GM19463 (cell line): ENCODE data around the gene PERCC1.
"Not testable (repeated sequence)": the region's sequence is repeated elsewhere in the genome, so short reads cannot be mapped to it uniquely, and the experiment has no call there.

ENCODE experiments used
- ATAC-seq: cut with Tn5 transposase; IDR thresholded peaks from one replicate; pipeline ENCODE4 v1.9.1; 2021; ENCODE audit warnings: mild to moderate bottlenecking, moderate library complexity; ENCODE audit not compliant: unreplicated experiment

Gene PERCC1

GRCh38 chr16:1466054-1466453, 35.2 kb downstream of the PERCC1 start:
- no peak for ATAC-seq

DNA sequence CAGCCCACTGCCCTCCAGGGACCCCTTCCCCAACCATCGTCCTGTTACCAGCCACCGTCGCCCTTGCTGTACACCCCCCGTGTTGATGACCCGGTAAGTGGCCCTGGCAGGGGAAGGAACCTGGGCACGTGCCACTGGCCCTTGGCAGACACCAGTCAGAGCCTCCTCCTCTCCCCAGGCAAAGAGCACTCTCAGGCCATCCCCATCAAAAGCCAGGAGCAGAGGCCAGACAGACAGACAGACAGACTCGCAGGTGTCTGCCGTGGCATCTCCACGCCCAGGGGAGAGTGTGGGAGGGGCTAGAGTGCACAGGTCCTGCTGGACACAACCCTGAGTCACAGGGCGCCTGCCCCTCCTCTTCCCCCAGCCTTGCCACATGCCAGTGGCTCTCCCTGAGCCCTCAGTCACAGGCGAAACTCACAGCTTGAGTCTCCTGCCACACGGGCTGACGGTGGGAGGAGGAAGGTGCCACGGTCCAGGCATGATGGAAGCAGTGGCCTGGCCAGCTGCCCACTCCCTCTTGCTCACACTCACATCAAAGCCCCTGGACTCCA, 36.2 kb downstream of the PERCC1 start:
- no peak for ATAC-seq

- ATAC-seq: no peak
These were observed 37.5 kb downstream of the PERCC1 start for GRCh38 chr16:1468426-1468810.

- ATAC-seq: not testable (repeated sequence)
These were observed 38.3 kb downstream of the PERCC1 start for GRCh38 chr16:1469141-1469540.

DNA sequence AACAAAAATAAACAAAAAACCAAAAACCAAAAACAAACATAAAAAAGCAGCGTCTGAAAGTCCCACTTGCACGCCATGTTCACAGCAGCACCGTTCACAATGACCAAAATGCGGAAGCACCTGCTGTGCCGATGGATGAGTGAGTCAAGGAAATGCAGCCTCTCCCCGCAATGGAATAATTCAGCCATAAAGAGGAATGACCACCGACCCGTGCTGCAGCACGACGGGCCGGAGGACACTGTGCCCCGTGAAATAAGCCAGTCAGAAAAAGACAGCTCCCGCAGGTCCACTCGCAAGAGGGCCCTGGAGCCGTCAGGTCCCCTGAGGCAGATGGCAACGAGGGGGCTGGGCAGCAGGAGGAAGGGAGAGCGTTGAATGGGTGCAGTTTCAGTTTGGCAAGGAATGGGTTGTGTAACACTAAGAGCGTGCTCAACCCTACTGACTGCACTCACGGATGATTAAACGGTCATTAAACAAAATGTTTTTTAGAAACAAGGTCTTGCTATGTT, 38.9 kb downstream of the PERCC1 start:
- ATAC-seq: no peak

- no peak for ATAC-seq
These were observed 39.8 kb downstream of the PERCC1 start for GRCh38 chr16:1470481-1471251.

GRCh38 chr16:1471569-1472194, 40.8 kb downstream of the PERCC1 start:
- ATAC-seq: no peak

GRCh38 chr16:1472974-1473373, 42.1 kb downstream of the PERCC1 start:
- no peak for ATAC-seq

- no peak for ATAC-seq
These were observed 43.4 kb downstream of the PERCC1 start for GRCh38 chr16:1474082-1474795.

- peak; percentile 87 for ATAC-seq
These were observed 44.1 kb downstream of the PERCC1 start, which contains the start of gene CLCN7 for GRCh38 chr16:1474796-1475551. CLCN7 (minus strand) TSS chr16:1475028; CDS start chr16:1474974, 54 bp downstream.

- no peak for ATAC-seq
These were observed 44.8 kb downstream of the PERCC1 start for GRCh38 chr16:1475552-1476114.

GRCh38 chr16:1477033-1477432, 46.2 kb downstream of the PERCC1 start:
- ATAC-seq: no peak

DNA sequence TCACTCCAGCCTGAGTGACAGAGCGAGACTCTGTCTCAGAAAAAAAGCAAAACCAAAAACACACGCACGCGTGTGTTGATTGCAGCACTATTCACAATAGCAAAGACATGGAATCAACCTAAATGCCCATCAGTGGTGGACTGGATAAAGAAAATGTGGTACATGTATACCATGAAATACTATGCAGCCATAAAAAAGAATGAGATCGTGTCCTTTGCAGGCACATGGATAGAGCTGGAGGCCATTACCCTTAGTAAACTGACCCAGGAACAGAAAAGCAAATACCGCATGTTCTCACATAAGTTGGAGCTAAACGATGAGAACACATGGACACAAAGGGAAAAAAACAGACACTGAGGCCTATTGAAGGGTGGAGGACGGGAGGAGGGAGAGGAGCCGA, 48.1 kb downstream of the PERCC1 start:
- not testable (repeated sequence) for ATAC-seq

DNA sequence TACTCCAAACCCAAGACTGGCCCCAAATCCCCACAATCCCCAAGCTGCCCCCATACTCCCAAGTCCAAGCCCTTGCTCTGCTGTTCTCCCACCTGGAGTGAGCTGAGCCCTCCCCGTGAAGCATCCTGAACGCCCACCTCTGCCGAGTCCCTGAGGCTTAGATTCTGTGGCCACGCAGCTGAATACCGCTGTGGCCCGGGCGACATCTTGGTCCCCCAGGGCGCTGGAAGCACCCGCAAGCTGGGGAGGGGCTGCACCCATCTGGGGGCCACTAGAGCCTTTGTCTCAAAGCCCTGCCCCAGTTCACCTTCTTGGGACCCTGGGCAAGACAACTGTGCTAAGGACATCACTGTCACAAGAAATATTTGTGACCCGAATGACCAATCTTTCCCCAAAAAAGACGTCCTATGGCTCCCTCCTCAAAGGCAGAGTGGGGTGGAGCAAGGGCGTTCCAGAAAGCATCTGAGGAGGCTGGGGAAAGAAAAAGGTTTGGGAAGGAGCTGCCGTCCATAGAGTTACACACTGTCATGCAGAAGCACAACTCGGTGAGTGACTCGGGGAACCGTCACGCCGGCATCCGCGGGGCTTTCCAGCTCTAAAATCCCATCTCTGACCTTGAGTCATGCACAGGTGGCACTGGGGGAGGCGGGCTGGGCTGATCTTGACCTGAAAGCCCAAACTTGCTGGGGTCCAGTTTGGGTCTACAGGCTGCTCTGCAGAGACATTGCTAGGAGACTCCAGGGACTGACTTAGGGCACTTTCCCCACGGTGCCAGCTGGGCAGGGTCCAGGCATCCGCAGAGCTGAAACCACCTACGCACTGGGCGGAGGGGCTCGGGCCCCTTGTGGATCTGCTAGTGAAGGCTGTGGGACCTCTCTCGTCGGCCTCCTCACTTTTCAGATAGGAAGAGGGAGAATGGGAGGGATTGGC, 51.3 kb downstream of the PERCC1 start:
- no peak for ATAC-seq
